H1 (cell line): ENCODE results near the gene UBTD2. TPM values are rescaled to one million over a fixed set of nuclear protein-coding genes. Genes with fewer than 3 reads are reported as not detected.

Experiments
- CTCF ChIA-PET: fragments of 300-600 bp; sonication (Branson Sonifier 250); formaldehyde crosslinking; loops from one replicate; lab custom pipeline; 2021; ENCODE audit not compliant: partially characterized antibody; lab: Charles Lee
- POLR2A ChIA-PET: fragments of 300-600 bp; sonication (Branson Sonifier 250); formaldehyde crosslinking; loops from one replicate; lab custom pipeline; 2021; ENCODE audit warnings: inconsistent platforms; ENCODE audit not compliant: partially characterized antibody; lab: Charles Lee
- DNase-seq, 2 experiments: peaks; one replicate each; pipeline versions ENCODE4 v3.0.0 to v3.0.0-alpha.2; 2010 to 2022; ENCODE audit warnings: low spot score in 2 of 2, low read depth in 1 of 2, mixed read lengths in 1 of 2
- FAIRE-seq: peaks from 2 replicates; lab custom pipeline; 2011; peaks lifted over from hg19 to GRCh38; lab: Jason Lieb, UNC
- H2AFZ ChIP-seq: 2 replicates; pipeline ENCODE4 v1.8.1; 2012; ENCODE audit warnings: low read length, inconsistent platforms
- H2AK5ac ChIP-seq: 2 replicates; pipeline ENCODE4 v1.6.1; 2013; ENCODE audit warnings: low read depth, low read length
- H2BK120ac ChIP-seq: replicated peaks from 2 replicates; pipeline ENCODE3; 2013; ENCODE audit warnings: low read depth, low read length, inconsistent platforms
- H2BK12ac ChIP-seq: 2 replicates; pipeline ENCODE4 v1.6.1; 2013; ENCODE audit warnings: low read depth, low read length
- H2BK15ac ChIP-seq: 2 replicates; pipeline ENCODE4 v1.6.1; 2013; ENCODE audit warnings: low read length
- H2BK20ac ChIP-seq: 2 replicates; pipeline ENCODE4 v1.6.1; 2013; ENCODE audit warnings: low read length
- H2BK5ac ChIP-seq: 2 replicates; pipeline ENCODE4 v1.6.1; 2013; ENCODE audit warnings: low read depth, low read length
- H3K14ac ChIP-seq: 2 replicates; pipeline ENCODE4 v1.6.1; 2013; ENCODE audit warnings: inconsistent platforms; ENCODE audit not compliant: insufficient read length
- H3K18ac ChIP-seq: 2 replicates; pipeline ENCODE4 v1.6.1; 2013; ENCODE audit warnings: low read length; ENCODE audit errors: extremely low read depth
- H3K23ac ChIP-seq: 2 replicates; pipeline ENCODE4 v1.6.1; 2013; ENCODE audit warnings: inconsistent platforms; ENCODE audit not compliant: insufficient read length
- H3K23me2 ChIP-seq: 2 replicates; pipeline ENCODE4 v1.6.1; 2013; ENCODE audit warnings: low read depth, low read length
- H3K27ac ChIP-seq: 2 replicates; pipeline ENCODE4 v1.6.1; 2011; ENCODE audit warnings: low read depth, low read length, inconsistent platforms
- H3K27me3 ChIP-seq, 4 experiments: replicated peaks in 1 of 4; 1 replicate in 1 of 4; 2 replicates in 3 of 4; pipeline versions ENCODE4 v1.6.1 to v1.8.1; 2011 to 2013; ENCODE audit warnings: low read length in 3 of 4, mild to moderate bottlenecking in 3 of 4, inconsistent platforms in 2 of 4, mixed read lengths in 2 of 4, moderate library complexity in 1 of 4; ENCODE audit not compliant: control insufficient read depth in 3 of 4, insufficient read depth in 3 of 4; ENCODE audit errors: extremely low read depth in 1 of 4
- H3K36me3 ChIP-seq, 4 experiments: 2 replicates each; pipeline versions ENCODE4 v1.6.1 to v1.8.1; 2011 to 2013; ENCODE audit warnings: mild to moderate bottlenecking in 4 of 4, low read length in 3 of 4, moderate library complexity in 2 of 4, control low read depth in 1 of 4, inconsistent platforms in 1 of 4; ENCODE audit not compliant: insufficient read depth in 4 of 4, control insufficient read depth in 2 of 4
- H3K4ac ChIP-seq: replicated peaks from 2 replicates; pipeline ENCODE3; 2013; ENCODE audit warnings: low read length, low read depth, mixed read lengths, inconsistent platforms; ENCODE audit not compliant: insufficient read length
- H3K4me1 ChIP-seq, 4 experiments: replicated peaks in 1 of 4; 1 replicate in 1 of 4; 2 replicates in 3 of 4; pipeline versions ENCODE4 v1.6.1 to v1.8.1; 2011 to 2013; ENCODE audit warnings: low read length in 3 of 4, inconsistent platforms in 2 of 4, mixed read lengths in 1 of 4; ENCODE audit not compliant: insufficient read depth in 4 of 4, control insufficient read depth in 3 of 4
- H3K4me2 ChIP-seq, 2 experiments: 2 replicates each; pipeline versions ENCODE4 v1.6.1 to v1.8.1; 2011 to 2013; ENCODE audit warnings: low read depth in 2 of 2, low read length in 2 of 2, control low read depth in 1 of 2, inconsistent platforms in 1 of 2, mild to moderate bottlenecking in 1 of 2; ENCODE audit not compliant: insufficient read depth in 1 of 2
- H3K4me3 ChIP-seq, 4 experiments: fragments of 200-600, 300-600 bp in 1 of 4; sonication (generic), shearing (Covaris generic), sonication (Bioruptor Twin) in 1 of 4; 2 replicates each; pipeline versions ENCODE4 v1.5.1 to v1.8.1; 2011 to 2016; ENCODE audit warnings: low read length in 4 of 4, low read depth in 3 of 4, control low read depth in 2 of 4, inconsistent platforms in 2 of 4, mild to moderate bottlenecking in 2 of 4, mixed read lengths in 1 of 4, moderate library complexity in 1 of 4; ENCODE audit not compliant: insufficient read depth in 2 of 4; ENCODE audit errors: extremely low read depth in 1 of 4
- H3K56ac ChIP-seq: replicated peaks from 2 replicates; pipeline ENCODE3; 2013; ENCODE audit warnings: low read depth, mild to moderate bottlenecking, mixed read lengths, low read length, inconsistent platforms; ENCODE audit not compliant: insufficient read length
- H3K79me1 ChIP-seq: 2 replicates; pipeline ENCODE4 v1.6.1; 2013; ENCODE audit warnings: low read depth, low read length, control low read depth
- H3K79me2 ChIP-seq, 2 experiments: 2 replicates each; pipeline versions ENCODE4 v1.6.1 to v1.8.1; 2012 to 2013; ENCODE audit warnings: low read length in 2 of 2, mild to moderate bottlenecking in 2 of 2, inconsistent platforms in 1 of 2; ENCODE audit not compliant: insufficient read depth in 2 of 2, control insufficient read depth in 1 of 2
- H3K9ac ChIP-seq, 4 experiments: replicated peaks in 1 of 4; 1 replicate in 1 of 4; 2 replicates in 3 of 4; pipeline versions ENCODE4 v1.6.1 to v1.8.1; 2011 to 2013; ENCODE audit warnings: low read depth in 3 of 4, low read length in 3 of 4, control low read depth in 2 of 4, mild to moderate bottlenecking in 2 of 4, moderate library complexity in 2 of 4, inconsistent platforms in 1 of 4; ENCODE audit errors: extremely low read depth in 1 of 4
- H3K9me3 ChIP-seq, 2 experiments: 2 replicates each; pipeline versions ENCODE4 v1.6.1 to v1.8.1; 2012 to 2013; ENCODE audit warnings: mild to moderate bottlenecking in 2 of 2, moderate library complexity in 2 of 2, control low read depth in 1 of 2, inconsistent platforms in 1 of 2, low read depth in 1 of 2, low read length in 1 of 2, mixed read lengths in 1 of 2; ENCODE audit not compliant: insufficient read depth in 2 of 2
- H4K20me1 ChIP-seq, 2 experiments: replicated peaks in 1 of 2; 2 replicates each; pipeline versions ENCODE3 to v1.8.1; 2011 to 2013; ENCODE audit warnings: inconsistent platforms in 2 of 2, low read length in 2 of 2, mild to moderate bottlenecking in 1 of 2; ENCODE audit not compliant: insufficient read depth in 2 of 2, control insufficient read depth in 1 of 2
- H4K5ac ChIP-seq: 2 replicates; pipeline ENCODE4 v1.6.1; 2013; ENCODE audit warnings: low read length, low read depth, mixed read lengths, inconsistent platforms; ENCODE audit not compliant: insufficient read length
- H4K8ac ChIP-seq: 2 replicates; pipeline ENCODE4 v1.8.0; 2013; ENCODE audit warnings: mild to moderate bottlenecking, moderate library complexity, low read length, inconsistent platforms; ENCODE audit not compliant: insufficient read depth; ENCODE audit errors: extremely low read depth
- H4K91ac ChIP-seq: replicated peaks from 2 replicates; pipeline ENCODE3; 2013; ENCODE audit warnings: low read length, mixed read lengths, inconsistent platforms; ENCODE audit not compliant: insufficient read length
- BACH1 ChIP-seq: IDR thresholded peaks from 2 replicates; pipeline ENCODE4 v1.6.1; 2012; ENCODE audit warnings: low read length, improper control_type of control experiment
- HDAC6 ChIP-seq: IDR thresholded peaks from one replicate; pipeline ENCODE4 v1.7.1; 2012; ENCODE audit warnings: low read depth, mild to moderate bottlenecking, inconsistent platforms, low read length, moderate library complexity
- JUND ChIP-seq: IDR thresholded peaks from 2 replicates; pipeline ENCODE4 v1.6.1; 2011; ENCODE audit warnings: mild to moderate bottlenecking, improper control_type of control experiment, low read length
- PHF8 ChIP-seq: fragments of 200-600 bp; sonication (generic); conservative IDR thresholded peaks from 2 replicates; pipeline ENCODE4 v1.7.1; 2012; ENCODE audit warnings: low read depth, mild to moderate bottlenecking, inconsistent platforms, low read length, moderate library complexity
- POU5F1 ChIP-seq: IDR thresholded peaks from 2 replicates; pipeline ENCODE4 v1.6.1; 2011; ENCODE audit warnings: low read depth, mild to moderate bottlenecking, low read length, moderate library complexity
- RNF2 ChIP-seq: fragments of 200-900, 300-1000 bp; sonication (generic); IDR thresholded peaks from 2 replicates; pipeline ENCODE4 v1.7.1; 2016; ENCODE audit warnings: borderline replicate concordance, low read depth, mild to moderate bottlenecking, antibody characterized with exemption, low read length; ENCODE audit not compliant: poor library complexity, severe bottlenecking; ENCODE audit errors: missing control alignments
- RXRA ChIP-seq: IDR thresholded peaks from 2 replicates; pipeline ENCODE4 v1.6.1; 2011; ENCODE audit warnings: low read depth, mild to moderate bottlenecking, low read length, moderate library complexity; ENCODE audit not compliant: insufficient read depth
- SIN3A ChIP-seq, 2 experiments: IDR thresholded peaks in 1 of 2; conservative IDR thresholded peaks in 1 of 2; 2 replicates each; pipeline ENCODE4 v1.6.1; 2011 to 2012; ENCODE audit warnings: low read length in 2 of 2, improper control_type of control experiment in 1 of 2, low read depth in 1 of 2, mild to moderate bottlenecking in 1 of 2
- SIX5 ChIP-seq: IDR thresholded peaks from 2 replicates; pipeline ENCODE4 v1.6.1; 2011; ENCODE audit warnings: mild to moderate bottlenecking, low read depth, low read length
- SP2 ChIP-seq: IDR thresholded peaks from 2 replicates; pipeline ENCODE4 v1.6.1; 2012; ENCODE audit warnings: mild to moderate bottlenecking, low read length, inconsistent platforms
- SRF ChIP-seq: IDR thresholded peaks from 2 replicates; pipeline ENCODE4 v1.6.1; 2011; ENCODE audit warnings: mild to moderate bottlenecking, low read depth, low read length, moderate library complexity
- TCF12 ChIP-seq: IDR thresholded peaks from 2 replicates; pipeline ENCODE4 v1.6.1; 2011; ENCODE audit warnings: low read depth, mild to moderate bottlenecking, low read length
- WGBS, 2 experiments: shearing (Covaris generic) in 1 of 2; methylation state at CpG; one replicate each; pipeline versions ENCODE4 v1.1.6 to v1.1.7; 2013 to 2015; ENCODE audit warnings: low lambda C conversion rate in 2 of 2, mixed read lengths in 2 of 2, inconsistent platforms in 1 of 2, low coverage in 1 of 2, missing lambda C conversion rate in 1 of 2; ENCODE audit not compliant: insufficient replicate concordance in 2 of 2, insufficient coverage in 1 of 2, insufficient read length in 1 of 2; ENCODE audit errors: extremely low coverage in 1 of 2, missing lambda C conversion rate in 1 of 2; 5-methylcytosine and 5-hydroxymethylcytosine counted together
- polyA plus RNA-seq, 7 experiments: library from polyadenylated mRNA; depleted of rRNA in 3 of 7; stranded (reverse) in 5 of 7; unstranded in 2 of 7; fragments of >200 nt in 5 of 7; fragments of 200-250 nt in 2 of 7; gene quantifications; 1 replicate in 5 of 7; 2 replicates in 1 of 7; 4 replicates in 1 of 7; pipeline versions ENCODE4 v1.2.1 to v1.2.3, GENCODE V29; 2011 to 2013; ENCODE audit warnings: missing spikeins in 2 of 7, mixed read lengths in 2 of 7
- total RNA-seq: library from RNA; stranded (reverse); fragmentation: NEBNext Ultra II Directional; extraction: Animal tissue kit (Norgen Biotek cat#: 25700); gene quantifications from 2 replicates; pipeline ENCODE4 v1.2.1, GENCODE V29; 2021
- TF ChIP-seq, protein P1 (sequence below): IDR thresholded peaks from 2 replicates; pipeline ENCODE4 v1.6.1; 2011; ENCODE audit warnings: low read length, improper control_type of control experiment

Gene UBTD2
- total and polyA plus RNA-seq, 2 of the 8 experiments (the other 6 are each of a cell fraction or from before 2014, with no cell fraction given), result 14.5 to 39.2 TPM

DNA sequence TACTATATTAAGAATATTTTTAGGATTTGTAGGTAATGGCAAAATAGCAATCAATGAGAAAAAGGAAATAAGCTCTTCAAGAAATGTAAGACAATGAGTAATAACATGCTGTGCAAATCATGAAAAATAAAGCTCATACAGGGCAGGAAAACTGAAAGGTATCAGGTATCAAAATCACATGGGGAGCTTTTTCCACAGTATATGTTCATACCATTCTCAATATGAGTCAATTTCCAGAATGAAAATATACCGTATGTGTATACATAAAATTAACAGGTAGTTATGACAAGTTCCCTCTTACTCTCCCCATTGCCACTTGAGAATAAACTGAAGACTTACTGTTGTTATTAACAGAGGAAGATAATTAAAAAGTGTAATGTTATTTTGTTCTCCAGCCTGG lies 53.7 kb downstream of the UBTD2 start:
- peaks cover 3 to 6% of the 10 kb centered on the region in 2 experiments for H4K20me1 ChIP-seq
- no peak overlapping the region; the same call in 1 of the 2 replicates for H4K8ac ChIP-seq
- H3K56ac ChIP-seq, result no peak overlapping the region
- H2BK20ac ChIP-seq, result no peak overlapping the region
- no peak overlapping the region for H2BK120ac ChIP-seq
- H2BK15ac ChIP-seq, result no peak overlapping the region
- FAIRE-seq, result no peak
- no peaks in the 10 kb centered on the region for H3K9me3 ChIP-seq
- H3K79me1 ChIP-seq, result no peaks in the 10 kb centered on the region; the same call in 1 of the 2 replicates
- ChIA-PET CTCF (interaction anchor here (1.3 kb wide), 1 partner anchor 53 kb away, joined by 4 read pairs; the partner anchor contains the start of gene UBTD2), POLR2A (interaction anchor here (1.2 kb wide), 1 partner anchor 53 kb away, joined by 4 read pairs; no protein-coding TSS in a partner anchor)
- no peak overlapping the region for H3K4me3 ChIP-seq
- no peak overlapping the region for H3K27ac ChIP-seq
- H3K4ac ChIP-seq, result no peak overlapping the region
- H4K5ac ChIP-seq, result no peak overlapping the region
- H3K23ac ChIP-seq, result no peak overlapping the region
- peaks cover 2 to 57% (median 17%) of the 10 kb centered on the region in 4 experiments; a peak in 6 of 8 replicates for H3K36me3 ChIP-seq
- H3K79me2 ChIP-seq, result peaks cover 0 to 8% of the 10 kb centered on the region in 2 experiments; a peak in 2 of 4 replicates
- H3K27me3 ChIP-seq, result no peaks in the 10 kb centered on the region
- no peak overlapping the region for H2BK12ac ChIP-seq
- no peak overlapping the region for H3K14ac ChIP-seq
- H4K91ac ChIP-seq, result no peak overlapping the region
- no peak overlapping the region for H3K18ac ChIP-seq
- no peak overlapping the region for H2BK5ac ChIP-seq
- no peak overlapping the region for H3K9ac ChIP-seq
- H3K23me2 ChIP-seq, result no peaks in the 10 kb centered on the region
- H2AFZ ChIP-seq, result no peak overlapping the region
- no peak for DNase-seq
- no peak overlapping the region for H2AK5ac ChIP-seq
- H3K4me2 ChIP-seq, result no peak overlapping the region
- 90% methylated on average over 1 of the region's 1 CpG; no CpG with 5 or more reads in 1 of the 2 experiments for WGBS, 2 experiments
- peaks cover 0 to 3% (median 0%) of the 10 kb centered on the region in 4 experiments; a peak in 1 of 7 replicates for H3K4me1 ChIP-seq
- no peak for TF ChIP-seq SRF
- no peak for TF ChIP-seq PHF8
- no peak for TF ChIP-seq SP2
- TF ChIP-seq JUND, result no peak
- no peak for TF ChIP-seq SIX5
- TF ChIP-seq RNF2, result no peak
- TF ChIP-seq TCF12, result no peak
- TF ChIP-seq POU5F1, result no peak
- TF ChIP-seq RXRA, result no peak
- no peak for TF ChIP-seq BACH1
- no peak for TF ChIP-seq HDAC6
- TF ChIP-seq, protein P1, sequence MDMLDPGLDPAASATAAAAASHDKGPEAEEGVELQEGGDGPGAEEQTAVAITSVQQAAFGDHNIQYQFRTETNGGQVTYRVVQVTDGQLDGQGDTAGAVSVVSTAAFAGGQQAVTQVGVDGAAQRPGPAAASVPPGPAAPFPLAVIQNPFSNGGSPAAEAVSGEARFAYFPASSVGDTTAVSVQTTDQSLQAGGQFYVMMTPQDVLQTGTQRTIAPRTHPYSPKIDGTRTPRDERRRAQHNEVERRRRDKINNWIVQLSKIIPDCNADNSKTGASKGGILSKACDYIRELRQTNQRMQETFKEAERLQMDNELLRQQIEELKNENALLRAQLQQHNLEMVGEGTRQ, result no peak
- no peak for TF ChIP-seq SIN3A (conservative IDR thresholded peaks at IDR 0.05 in 1 of 2, IDR thresholded peaks at IDR 0.05 in 1 of 2; ENCODE audit: low read depth in 1 of 2, low read length in 2 of 2)
